ENCODE results near the gene GZMM. TPM values are rescaled to one million over a fixed set of nuclear protein-coding genes. Genes with fewer than 3 reads are reported as not detected.

GZMM gene
- total and polyA plus RNA-seq, 2 of the 13 experiments (the other 11 are each of a cell fraction or from before 2014, with no cell fraction given) = 0.07 TPM; not detected in 1

- ChIA-PET CTCF (ENCODE audit: low intra/inter-chr PET ratio, low total read pairs) (no interaction called here), POLR2A (no interaction called here)
- Histone ChIP-seq H3K4me1 (ENCODE audit: insufficient read depth, low read length) (peaks cover 29% of the 10 kb centered on the region), H3K79me2 (ENCODE audit: insufficient read depth, low read length) (no peaks in the 10 kb centered on the region), H3K27me3 (ENCODE audit: control insufficient read depth in 1 of 2, insufficient read depth in 2 of 2, low read length in 2 of 2) (peaks cover 0 to 4% of the 10 kb centered on the region in 2 experiments; a peak in 2 of 5 replicates), H3K4me3 (replicated peaks in 1 of 3; ENCODE audit: insufficient read depth in 1 of 3, low read depth in 2 of 3, low read length in 3 of 3) (no peak overlapping the region), H3K4me2 (ENCODE audit: low read depth, low read length) (no peak overlapping the region), H3K27ac (ENCODE audit: extremely low read length, insufficient read depth, low read length) (no peak overlapping the region), H3K36me3 (replicated peaks in 1 of 2; ENCODE audit: control insufficient read depth in 1 of 2, insufficient read depth in 2 of 2, low read length in 2 of 2) (no peaks in the 10 kb centered on the region), H3K9me3 (ENCODE audit: low read length) (no peaks in the 10 kb centered on the region), H3K9ac (ENCODE audit: insufficient read depth, low read depth, low read length) (no peak overlapping the region), H2AFZ (ENCODE audit: low read length) (no peak overlapping the region), H4K20me1 (ENCODE audit: insufficient read depth, low read length) (no peaks in the 10 kb centered on the region)
- intact Hi-C loops (cut with micrococcal nuclease; ENCODE audit: unreplicated experiment) = no loop called here
- FAIRE-seq = no peak
- ATAC-seq = no peak
- no TSS peak for BruUV-seq (replicated peaks)
- in situ Hi-C loops (cut with HindIII; ENCODE audit: extremely low pct_ligation_motif_present, low pct_unique_long_range_greater_than_20kb) = no loop called here
- WGBS (ENCODE audit: low lambda C conversion rate) = 67% methylated on average over 17 of the region's 17 CpGs
- DNase-seq (ENCODE audit: low spot score) = no peak
- no peak for TF ChIP-seq DR1 (CRISPR knock-in tag; IDR thresholded peaks at IDR 0.05)
- TF ChIP-seq IRX3 (CRISPR knock-in tag; IDR thresholded peaks at IDR 0.05; ENCODE audit: borderline replicate concordance, low read depth) = no peak
- no peak for TF ChIP-seq HDAC6 (IDR thresholded peaks at IDR 0.05; ENCODE audit: low read depth, low read length)
- no peak for TF ChIP-seq ZNF652 (CRISPR knock-in tag; IDR thresholded peaks at IDR 0.05; ENCODE audit: borderline replicate concordance, low read depth)
- TF ChIP-seq RXRB (CRISPR knock-in tag; IDR thresholded peaks at IDR 0.05; ENCODE audit: borderline replicate concordance) = no peak
- no peak for TF ChIP-seq SMYD3 (CRISPR knock-in tag; IDR thresholded peaks at IDR 0.05)
- no peak for TF ChIP-seq NCOA1 (CRISPR knock-in tag; IDR thresholded peaks at IDR 0.05)
- TF ChIP-seq ZNF441 (CRISPR knock-in tag; IDR thresholded peaks at IDR 0.05; ENCODE audit: borderline replicate concordance) = no peak
- TF ChIP-seq LRRFIP1 (CRISPR knock-in tag; conservative IDR thresholded peaks at IDR 0.05) = no peak
- TF ChIP-seq NAIF1 (CRISPR knock-in tag; IDR thresholded peaks at IDR 0.05; ENCODE audit: borderline replicate concordance) = no peak
- TF ChIP-seq NR3C1 (CRISPR knock-in tag; IDR thresholded peaks at IDR 0.05) = no peak
- no peak for TF ChIP-seq ZNF326 (CRISPR knock-in tag; IDR thresholded peaks at IDR 0.05; ENCODE audit: borderline replicate concordance)
- TF ChIP-seq FOXJ3 (CRISPR knock-in tag; IDR thresholded peaks at IDR 0.05; ENCODE audit: borderline replicate concordance) = no peak
- no peak for TF ChIP-seq ZBTB21 (CRISPR knock-in tag; IDR thresholded peaks at IDR 0.05)
- no peak for TF ChIP-seq ZBTB4 (CRISPR knock-in tag; IDR thresholded peaks at IDR 0.05; ENCODE audit: borderline replicate concordance)
- TF ChIP-seq ZNF615 (CRISPR knock-in tag; IDR thresholded peaks at IDR 0.05; ENCODE audit: borderline replicate concordance) = no peak
- TF ChIP-seq SKIL (CRISPR knock-in tag; IDR thresholded peaks at IDR 0.05; ENCODE audit: borderline replicate concordance) = no peak
- TF ChIP-seq KDM5A (IDR thresholded peaks at IDR 0.05; ENCODE audit: borderline replicate concordance, low read length) = no peak
- no peak for TF ChIP-seq HDAC2 (CRISPR knock-in tag; IDR thresholded peaks at IDR 0.05)
These were observed 42.2 kb upstream of the GZMM start for GRCh38 chr19:501646-502045.

All from HepG2 (cell line).